ENCODE measurements around the gene PTPA.
A peak's percentile ranks its signal among the peaks of the same experiment; 100 is the strongest.

Gene PTPA

GRCh38 chr9:129136446-129137035 is 25.3 kb downstream of the PTPA start:
- no peak overlapping the region for H3K27ac ChIP-seq (ENCODE audit: low read depth, low read length)

GRCh38 chr9:129137292-129138143 is 26.3 kb downstream of the PTPA start:
- Histone ChIP-seq H3K9me3 (ENCODE audit: control insufficient read depth in 1 of 2, low read length in 2 of 2) (no peaks in the 10 kb centered on the region), H3K4me1 (ENCODE audit: control insufficient read depth in 1 of 2, insufficient read depth in 2 of 2, low read length in 2 of 2) (peaks cover 27 to 40% of the 10 kb centered on the region in 2 donors), H3K27me3 (ENCODE audit: control insufficient read depth in 1 of 2, insufficient read depth in 2 of 2, low read length in 2 of 2) (no peaks in the 10 kb centered on the region), H3K27ac (ENCODE audit: low read depth, low read length) (peak overlapping the region; percentile 73), H3K4me3 (ENCODE audit: low read depth in 1 of 2, low read length in 2 of 2) (no peak overlapping the region), H3K36me3 (ENCODE audit: control insufficient read depth in 1 of 2, insufficient read depth in 2 of 2, low read length in 2 of 2) (peaks cover 22 to 52% of the 10 kb centered on the region in 2 donors), H3K9ac (ENCODE audit: low read depth in 1 of 2, low read length in 2 of 2) (no peak overlapping the region)

More at GRCh38 chr9:129136446-129137035, 25.3 kb downstream of the PTPA start:
- Histone ChIP-seq H3K4me3 (ENCODE audit: low read depth in 1 of 2, low read length in 2 of 2) (no peak overlapping the region), H3K27me3 (ENCODE audit: control insufficient read depth in 1 of 2, insufficient read depth in 2 of 2, low read length in 2 of 2) (no peaks in the 10 kb centered on the region), H3K9me3 (ENCODE audit: control insufficient read depth in 1 of 2, low read length in 2 of 2) (no peaks in the 10 kb centered on the region), H3K9ac (ENCODE audit: low read depth in 1 of 2, low read length in 2 of 2) (no peak overlapping the region), H3K4me1 (ENCODE audit: control insufficient read depth in 1 of 2, insufficient read depth in 2 of 2, low read length in 2 of 2) (peaks cover 20 to 36% of the 10 kb centered on the region in 2 donors), H3K36me3 (ENCODE audit: control insufficient read depth in 1 of 2, insufficient read depth in 2 of 2, low read length in 2 of 2) (peaks cover 22 to 52% of the 10 kb centered on the region in 2 donors)

GRCh38 chr9:129138144-129138462 is 26.9 kb downstream of the PTPA start:
- peaks cover 24 to 48% of the 10 kb centered on the region in 2 donors for H3K36me3 ChIP-seq (ENCODE audit: control insufficient read depth in 1 of 2, insufficient read depth in 2 of 2, low read length in 2 of 2)
- H3K27me3 ChIP-seq (ENCODE audit: control insufficient read depth in 1 of 2, insufficient read depth in 2 of 2, low read length in 2 of 2): no peaks in the 10 kb centered on the region
- H3K9ac ChIP-seq (ENCODE audit: low read depth in 1 of 2, low read length in 2 of 2): peak overlapping the region in 1 of 2 donors; percentile 34
- H3K4me3 ChIP-seq (ENCODE audit: low read depth in 1 of 2, low read length in 2 of 2): no peak overlapping the region
- peaks cover 33 to 45% of the 10 kb centered on the region in 2 donors for H3K4me1 ChIP-seq (ENCODE audit: control insufficient read depth in 1 of 2, insufficient read depth in 2 of 2, low read length in 2 of 2)
- H3K9me3 ChIP-seq (ENCODE audit: control insufficient read depth in 1 of 2, low read length in 2 of 2): no peaks in the 10 kb centered on the region
- H3K27ac ChIP-seq (ENCODE audit: low read depth, low read length): peak overlapping the region; percentile 73

GRCh38 chr9:129138476-129139232 is 27.4 kb downstream of the PTPA start:
- Histone ChIP-seq H3K4me1 (ENCODE audit: control insufficient read depth in 1 of 2, insufficient read depth in 2 of 2, low read length in 2 of 2) (peaks cover 36 to 51% of the 10 kb centered on the region in 2 donors), H3K9ac (ENCODE audit: low read depth in 1 of 2, low read length in 2 of 2) (peak overlapping the region; percentile 30 to 34), H3K27me3 (ENCODE audit: control insufficient read depth in 1 of 2, insufficient read depth in 2 of 2, low read length in 2 of 2) (no peaks in the 10 kb centered on the region), H3K36me3 (ENCODE audit: control insufficient read depth in 1 of 2, insufficient read depth in 2 of 2, low read length in 2 of 2) (peaks cover 18 to 42% of the 10 kb centered on the region in 2 donors), H3K27ac (ENCODE audit: low read depth, low read length) (peak overlapping the region; percentile 73), H3K4me3 (ENCODE audit: low read depth in 1 of 2, low read length in 2 of 2) (no peak overlapping the region), H3K9me3 (ENCODE audit: control insufficient read depth in 1 of 2, low read length in 2 of 2) (no peaks in the 10 kb centered on the region)

GRCh38 chr9:129139233-129139992 is 28.2 kb downstream of the PTPA start:
- H3K9ac ChIP-seq (ENCODE audit: low read depth in 1 of 2, low read length in 2 of 2): peak overlapping the region; percentile 91 to 98
- H3K4me1 ChIP-seq (ENCODE audit: control insufficient read depth in 1 of 2, insufficient read depth in 2 of 2, low read length in 2 of 2): peaks cover 36 to 55% of the 10 kb centered on the region in 2 donors
- H3K4me3 ChIP-seq (ENCODE audit: low read depth in 1 of 2, low read length in 2 of 2): peak overlapping the region; percentile 63 to 65

GRCh38 chr9:129139993-129140396 is 28.8 kb downstream of the PTPA start:
- Histone ChIP-seq H3K36me3 (ENCODE audit: control insufficient read depth in 1 of 2, insufficient read depth in 2 of 2, low read length in 2 of 2) (peaks cover 16 to 38% of the 10 kb centered on the region in 2 donors), H3K9ac (ENCODE audit: low read depth in 1 of 2, low read length in 2 of 2) (peak overlapping the region; percentile 91 to 98), H3K4me1 (ENCODE audit: control insufficient read depth in 1 of 2, insufficient read depth in 2 of 2, low read length in 2 of 2) (peaks cover 36 to 56% of the 10 kb centered on the region in 2 donors)

More at GRCh38 chr9:129139233-129139992, 28.2 kb downstream of the PTPA start:
- Histone ChIP-seq H3K27me3 (ENCODE audit: control insufficient read depth in 1 of 2, insufficient read depth in 2 of 2, low read length in 2 of 2) (no peaks in the 10 kb centered on the region), H3K27ac (ENCODE audit: low read depth, low read length) (peak overlapping the region; percentile 100), H3K9me3 (ENCODE audit: control insufficient read depth in 1 of 2, low read length in 2 of 2) (no peaks in the 10 kb centered on the region), H3K36me3 (ENCODE audit: control insufficient read depth in 1 of 2, insufficient read depth in 2 of 2, low read length in 2 of 2) (peaks cover 16 to 43% of the 10 kb centered on the region in 2 donors)

GRCh38 chr9:129140397-129141065 is 29.3 kb downstream of the PTPA start:
- Histone ChIP-seq H3K27ac (ENCODE audit: low read depth, low read length) (peak overlapping the region; percentile 100), H3K36me3 (ENCODE audit: control insufficient read depth in 1 of 2, insufficient read depth in 2 of 2, low read length in 2 of 2) (peaks cover 16 to 34% of the 10 kb centered on the region in 2 donors), H3K9me3 (ENCODE audit: control insufficient read depth in 1 of 2, low read length in 2 of 2) (no peaks in the 10 kb centered on the region), H3K4me1 (ENCODE audit: control insufficient read depth in 1 of 2, insufficient read depth in 2 of 2, low read length in 2 of 2) (peaks cover 40 to 61% of the 10 kb centered on the region in 2 donors), H3K9ac (ENCODE audit: low read depth in 1 of 2, low read length in 2 of 2) (peak overlapping the region; percentile 91 to 98), H3K27me3 (ENCODE audit: control insufficient read depth in 1 of 2, insufficient read depth in 2 of 2, low read length in 2 of 2) (no peaks in the 10 kb centered on the region), H3K4me3 (ENCODE audit: low read depth in 1 of 2, low read length in 2 of 2) (peak overlapping the region; percentile 63 to 65)

More at GRCh38 chr9:129139993-129140396, 28.8 kb downstream of the PTPA start:
- Histone ChIP-seq H3K27me3 (ENCODE audit: control insufficient read depth in 1 of 2, insufficient read depth in 2 of 2, low read length in 2 of 2) (no peaks in the 10 kb centered on the region), H3K4me3 (ENCODE audit: low read depth in 1 of 2, low read length in 2 of 2) (peak overlapping the region; percentile 63 to 65), H3K27ac (ENCODE audit: low read depth, low read length) (peak overlapping the region; percentile 100), H3K9me3 (ENCODE audit: control insufficient read depth in 1 of 2, low read length in 2 of 2) (no peaks in the 10 kb centered on the region)

GRCh38 chr9:129141066-129142041 is 30.1 kb downstream of the PTPA start:
- peak overlapping the region; percentile 64 to 98 for H3K9ac ChIP-seq (ENCODE audit: low read depth in 1 of 2, low read length in 2 of 2)
- H3K4me1 ChIP-seq (ENCODE audit: control insufficient read depth in 1 of 2, insufficient read depth in 2 of 2, low read length in 2 of 2): peaks cover 46 to 67% of the 10 kb centered on the region in 2 donors
- H3K36me3 ChIP-seq (ENCODE audit: control insufficient read depth in 1 of 2, insufficient read depth in 2 of 2, low read length in 2 of 2): peaks cover 15 to 29% of the 10 kb centered on the region in 2 donors
- no peaks in the 10 kb centered on the region for H3K9me3 ChIP-seq (ENCODE audit: control insufficient read depth in 1 of 2, low read length in 2 of 2)
- peak overlapping the region; percentile 8 to 41 for H3K4me3 ChIP-seq (ENCODE audit: low read depth in 1 of 2, low read length in 2 of 2)
- peak overlapping the region; percentile 100 for H3K27ac ChIP-seq (ENCODE audit: low read depth, low read length)
- no peaks in the 10 kb centered on the region for H3K27me3 ChIP-seq (ENCODE audit: control insufficient read depth in 1 of 2, insufficient read depth in 2 of 2, low read length in 2 of 2)

Measured in duodenal mucosa (tissue), 2 donors.